NCI-H128 (cell line): ENCODE data around the gene LRRC3.
"Not testable (repeated sequence)": the region's sequence is repeated elsewhere in the genome, so short reads cannot be mapped to it uniquely, and the experiment has no call there.

Source experiments
- DNase-seq: peaks from one replicate; lab custom pipeline; 2025; ENCODE audit not compliant: unreplicated experiment; lab: John Stamatoyannopoulos, UW

Gene LRRC3

DNA sequence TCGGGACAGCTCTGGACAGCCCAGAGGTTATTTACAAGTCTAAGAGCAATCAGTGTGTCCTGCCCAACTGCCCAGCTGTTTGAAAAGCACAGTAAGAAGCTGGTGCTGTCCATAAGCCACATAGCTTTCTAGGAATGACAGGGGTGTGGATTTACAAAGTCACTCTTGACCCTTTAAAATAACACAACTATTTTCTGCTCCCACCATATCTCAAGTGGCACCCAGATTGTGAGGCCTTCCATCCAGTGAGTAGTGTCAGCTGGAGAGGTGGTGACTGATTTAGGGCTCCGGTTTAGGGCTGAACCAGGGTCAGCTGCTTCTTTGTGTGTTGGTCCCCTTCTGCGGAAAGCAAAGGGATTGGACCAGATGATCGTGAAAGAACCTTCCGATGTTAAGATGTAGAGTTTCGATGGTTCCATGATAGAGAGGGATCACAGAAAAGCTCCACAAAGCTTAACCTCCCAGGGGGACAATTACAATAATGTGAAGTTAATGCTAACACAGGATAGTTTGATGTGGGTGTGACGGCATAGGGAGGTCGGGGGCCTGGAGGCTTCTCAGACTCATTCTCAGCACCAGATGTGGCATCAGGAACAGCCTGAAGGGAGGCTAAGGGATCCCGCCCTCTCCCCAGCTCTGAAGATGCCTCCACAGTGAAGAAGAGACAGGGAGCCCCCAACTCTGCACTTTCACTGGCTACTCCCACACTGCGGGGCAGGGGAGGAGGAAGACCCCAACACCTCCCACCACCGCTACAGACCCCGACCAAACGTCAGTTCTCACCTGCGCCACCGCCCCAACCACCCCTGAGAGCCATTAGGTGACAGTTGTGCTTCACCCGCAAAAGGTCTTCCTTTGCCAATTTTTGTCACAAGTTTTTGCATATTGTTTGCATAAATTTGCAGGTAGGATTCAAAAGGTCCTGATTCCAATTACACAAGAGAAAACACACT, 40.6 kb downstream of the LRRC3 start:
- DNase-seq = no peak

- DNase-seq = peak; percentile 33
Observed at GRCh38 chr21:44496564-44497550, 41.5 kb downstream of the LRRC3 start.

GRCh38 chr21:44497703-44498126, 42.4 kb downstream of the LRRC3 start:
- peak; percentile 35 for DNase-seq

GRCh38 chr21:44498280-44499210, 43.2 kb downstream of the LRRC3 start:
- no peak for DNase-seq

- no peak for DNase-seq
Observed at GRCh38 chr21:44499211-44499560, 43.9 kb downstream of the LRRC3 start.

DNA sequence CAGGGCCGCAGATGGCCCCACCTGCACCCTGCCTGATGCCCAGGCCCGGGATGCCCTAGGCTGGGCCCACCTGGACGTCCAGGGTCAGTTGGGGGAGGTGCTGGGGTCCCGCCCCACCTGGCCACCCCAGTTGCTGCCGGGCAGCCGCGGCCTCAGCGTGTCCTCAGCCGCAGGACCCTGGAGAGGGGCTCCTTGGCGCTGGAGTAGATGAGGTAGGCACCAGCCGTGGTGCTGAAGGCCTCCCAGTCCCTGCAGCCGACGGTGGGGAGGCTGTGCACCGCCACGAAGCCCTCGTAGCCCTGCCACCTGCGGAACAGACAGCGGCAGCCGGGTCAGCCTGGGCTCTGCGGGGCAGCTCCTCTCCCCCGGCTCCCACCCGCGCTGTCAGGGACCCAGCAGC, 44.3 kb downstream of the LRRC3 start:
- DNase-seq = no peak

DNA sequence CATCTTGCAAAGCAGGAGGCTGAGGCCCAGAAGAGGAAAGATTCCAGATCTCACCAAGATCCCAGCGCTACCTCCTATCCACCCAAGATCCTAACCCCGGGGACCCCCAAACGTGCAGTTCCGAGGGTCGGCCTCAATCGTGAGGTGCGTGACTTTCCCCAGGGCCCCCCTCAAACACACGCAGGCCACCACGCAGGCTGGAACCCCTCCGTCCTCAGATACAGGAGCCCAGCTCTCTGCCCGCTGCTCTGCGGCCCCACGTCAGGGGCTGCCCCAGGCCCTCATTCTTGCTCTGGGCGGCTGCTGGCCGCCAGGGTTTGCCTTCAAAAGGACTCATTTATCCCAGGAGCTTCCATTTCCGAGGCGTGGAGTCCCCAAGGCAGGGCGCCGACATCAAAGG, 44.8 kb downstream of the LRRC3 start:
- no peak for DNase-seq

GRCh38 chr21:44502171-44502958, 47.1 kb downstream of the LRRC3 start:
- DNase-seq = no peak

GRCh38 chr21:44503006-44503889, 47.9 kb downstream of the LRRC3 start:
- DNase-seq = not testable (repeated sequence)

- DNase-seq = no peak
Observed at GRCh38 chr21:44503901-44504399, 48.6 kb downstream of the LRRC3 start.

DNA sequence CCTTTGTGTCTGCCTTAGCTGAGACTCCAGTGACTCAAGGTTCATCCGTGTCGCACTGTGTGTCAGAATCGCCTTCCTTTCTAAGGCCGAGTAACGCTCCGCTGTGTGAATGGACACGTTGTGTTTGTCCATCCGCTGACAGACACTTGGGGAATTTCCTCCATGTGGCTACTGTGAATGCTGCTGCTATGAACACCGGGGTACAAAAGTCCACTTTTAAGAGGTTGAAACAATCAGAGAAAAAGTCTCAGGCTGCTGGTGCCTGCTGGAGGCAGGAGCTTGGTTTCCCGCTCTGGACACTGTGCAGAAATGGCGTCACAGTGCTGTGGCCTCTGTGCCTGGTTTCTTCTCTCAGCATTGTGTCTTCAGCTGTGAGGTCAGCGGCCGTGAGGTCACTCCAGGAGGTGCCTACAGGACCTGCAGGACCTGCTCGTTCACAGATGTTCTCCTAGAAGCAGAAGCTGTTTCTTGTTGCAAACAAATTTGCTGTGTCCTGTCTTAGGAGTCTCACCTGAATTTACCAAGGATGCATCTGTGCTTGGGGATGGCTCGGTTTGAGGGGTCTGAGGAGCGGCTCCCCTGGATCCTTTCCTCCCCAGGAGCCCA, 50.5 kb downstream of the LRRC3 start:
- no peak for DNase-seq

GRCh38 chr21:44506279-44507255, 51.3 kb downstream of the LRRC3 start:
- no peak for DNase-seq

- no peak for DNase-seq
Observed at GRCh38 chr21:44507673-44508425, 52.5 kb downstream of the LRRC3 start.

GRCh38 chr21:44508426-44508710, 53.1 kb downstream of the LRRC3 start:
- DNase-seq = no peak

- DNase-seq = no peak
Observed at GRCh38 chr21:44508711-44509445, 53.6 kb downstream of the LRRC3 start.

GRCh38 chr21:44509539-44509938, 54.2 kb downstream of the LRRC3 start:
- DNase-seq = no peak
